Myocyte (in vitro differentiated cells): Measurements from ENCODE around the gene RRP12. TPM values are rescaled to one million over a fixed set of nuclear protein-coding genes. Genes with fewer than 3 reads are reported as not detected.

Source experiments
- DNase-seq: peaks from one replicate; pipeline ENCODE4 v3.0.0-alpha.2; 2012; ENCODE audit warnings: low read depth
- total RNA-seq: library from RNA; depleted of rRNA; stranded (reverse); fragments of >200 nt; gene quantifications from 2 replicates; pipeline ENCODE4 v1.2.3, GENCODE V29; 2014

Gene RRP12
- total RNA-seq, 1 donor from 2014 or later, result 26.5 TPM

DNA sequence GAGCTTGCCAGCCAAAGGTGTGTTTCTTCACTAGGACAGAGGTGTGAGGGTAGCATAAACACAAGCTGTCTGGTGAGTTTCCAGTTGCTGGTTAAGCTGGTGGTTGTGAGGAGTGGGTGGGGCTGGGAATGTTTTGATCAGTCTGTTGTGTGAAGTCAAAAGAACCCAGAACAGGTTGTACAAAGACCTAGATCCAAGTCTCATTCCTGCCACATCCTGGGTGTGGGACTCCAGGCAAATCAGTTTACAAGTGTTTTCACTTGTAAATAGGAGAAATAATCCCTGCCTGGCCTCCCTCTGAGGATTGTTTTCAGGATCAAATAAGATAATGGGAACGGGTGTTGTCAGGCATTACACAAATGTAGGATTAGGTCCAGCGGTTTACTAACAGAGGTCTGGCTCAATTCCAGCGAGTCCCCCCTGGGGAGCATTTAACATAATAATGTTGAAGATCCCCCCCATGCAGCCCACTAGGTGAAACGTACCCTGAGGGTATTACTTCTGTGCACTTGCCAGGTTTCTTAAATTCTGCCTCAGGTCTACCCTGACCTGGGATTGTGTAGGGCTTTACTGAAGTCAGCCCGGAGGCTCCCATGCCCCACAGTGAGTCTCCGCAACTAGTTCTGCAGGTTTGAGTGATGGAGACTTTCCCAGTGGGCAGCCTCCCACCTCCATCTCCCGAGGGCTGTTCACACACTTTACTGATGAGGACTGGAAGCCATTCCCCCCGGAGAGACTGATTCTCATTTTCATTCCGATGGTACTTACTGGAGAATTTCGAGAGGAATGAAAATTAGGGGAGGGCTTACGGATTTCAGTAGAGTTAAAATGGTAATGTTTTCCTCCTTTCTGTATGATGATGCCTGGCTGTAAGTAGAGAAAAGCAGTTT is 64.0 kb downstream of the RRP12 start:
- DNase-seq, result no peak

DNA sequence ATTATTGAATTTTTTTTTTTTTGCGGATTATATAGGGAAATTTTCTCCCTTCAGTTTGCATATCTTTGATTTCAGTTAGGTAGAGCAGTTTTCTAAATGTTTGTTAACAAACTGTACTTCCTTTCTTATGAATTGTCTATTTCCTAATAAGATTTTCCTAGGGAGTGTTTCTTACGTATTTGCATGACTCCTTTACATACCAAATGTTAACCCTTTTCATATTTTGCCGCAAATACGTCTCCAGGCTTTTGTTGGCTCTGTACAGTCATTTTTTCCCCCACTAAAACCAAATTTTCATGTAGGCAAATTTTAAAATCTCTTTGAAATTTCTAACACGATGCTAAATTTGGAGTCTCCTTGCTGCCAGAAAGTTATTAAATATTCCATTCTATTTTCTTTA is 64.7 kb downstream of the RRP12 start:
- no peak for DNase-seq

DNA sequence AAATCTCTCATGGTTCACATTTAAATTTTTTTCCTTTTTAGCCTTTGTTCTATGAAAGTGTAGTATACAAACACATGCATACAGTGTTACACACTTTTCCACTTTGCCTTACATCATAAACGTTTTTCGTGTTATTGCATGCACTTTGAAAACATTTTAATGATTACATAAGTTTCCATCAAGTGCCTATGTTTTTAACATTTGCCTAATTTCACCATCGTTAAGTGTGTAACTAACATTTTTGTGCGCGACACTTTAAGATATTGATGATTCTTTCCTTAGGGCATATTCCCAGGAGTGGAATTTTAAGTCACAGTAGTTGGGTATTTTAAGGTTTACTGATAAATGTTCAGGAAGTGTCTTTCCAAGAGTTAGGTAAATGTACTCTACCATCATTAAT is 65.1 kb downstream of the RRP12 start:
- DNase-seq, result no peak

DNA sequence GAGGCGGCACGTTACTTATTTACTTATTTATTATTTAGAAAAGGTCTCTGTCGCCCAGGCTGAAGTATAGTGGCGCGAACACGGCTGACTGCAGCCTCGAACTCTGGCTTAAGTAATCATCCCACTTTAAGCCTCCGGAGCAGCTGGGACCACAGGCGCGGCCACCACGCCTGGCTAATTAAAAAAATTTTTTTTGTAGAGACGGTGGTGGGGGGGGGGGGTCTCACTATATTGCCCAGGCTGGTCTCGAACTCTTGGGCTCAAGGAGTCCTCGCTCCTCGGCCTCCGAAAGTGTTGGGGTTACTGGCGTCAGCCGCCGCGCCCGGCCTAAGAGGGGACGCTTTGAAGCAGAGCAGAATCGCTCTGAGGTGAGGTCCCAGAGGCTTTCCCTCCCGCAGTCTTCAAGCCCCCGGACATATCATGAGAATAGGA is 65.9 kb downstream of the RRP12 start:
- no peak for DNase-seq

DNA sequence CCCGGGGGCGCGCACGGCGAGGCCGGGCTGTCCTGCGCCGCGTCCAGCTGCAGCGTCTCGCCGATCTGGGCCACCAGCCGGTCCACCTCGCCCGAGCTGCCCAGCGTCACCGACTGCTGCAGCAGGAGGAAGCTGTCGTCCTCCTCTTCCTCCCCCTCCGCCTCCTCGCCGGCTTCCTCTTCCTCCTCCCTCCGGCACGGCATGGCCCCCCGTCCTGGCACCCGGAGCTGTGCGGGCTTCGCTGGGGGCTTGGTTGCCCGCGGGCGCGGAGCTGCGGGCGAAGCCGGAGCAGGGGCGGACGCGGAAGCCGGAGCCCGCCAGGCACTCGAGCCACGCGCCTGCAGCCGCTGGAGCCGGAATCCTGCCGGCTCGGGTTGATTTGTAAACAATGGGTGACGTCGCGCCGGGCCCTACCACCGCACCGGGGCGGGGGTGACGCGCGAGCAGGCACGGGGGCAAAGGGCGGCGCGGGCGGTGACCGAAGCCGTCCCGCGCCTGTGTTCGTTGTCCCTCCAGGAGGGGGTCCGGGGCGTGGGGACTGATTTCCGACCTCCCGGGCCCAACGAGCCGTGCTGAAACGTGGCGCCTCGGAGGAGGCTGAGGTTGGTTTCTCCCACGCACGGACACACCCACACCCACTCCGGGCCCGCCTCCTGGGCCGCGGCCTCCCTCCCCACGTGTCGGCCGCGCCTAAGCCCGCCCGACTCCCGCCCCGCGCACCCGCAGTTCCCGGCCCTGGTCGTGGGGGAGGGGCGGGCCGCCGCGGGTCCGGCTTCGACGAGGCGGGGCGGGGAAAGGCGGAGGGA is 66.6 kb downstream of the RRP12 start, which contains the start of gene FRAT2:
Gene FRAT2 (minus strand): TSS at position 360 of the 806 bp plus-strand sequence. CDS start 157 bp downstream, at position 203.
- peak; percentile 92 for DNase-seq

DNA sequence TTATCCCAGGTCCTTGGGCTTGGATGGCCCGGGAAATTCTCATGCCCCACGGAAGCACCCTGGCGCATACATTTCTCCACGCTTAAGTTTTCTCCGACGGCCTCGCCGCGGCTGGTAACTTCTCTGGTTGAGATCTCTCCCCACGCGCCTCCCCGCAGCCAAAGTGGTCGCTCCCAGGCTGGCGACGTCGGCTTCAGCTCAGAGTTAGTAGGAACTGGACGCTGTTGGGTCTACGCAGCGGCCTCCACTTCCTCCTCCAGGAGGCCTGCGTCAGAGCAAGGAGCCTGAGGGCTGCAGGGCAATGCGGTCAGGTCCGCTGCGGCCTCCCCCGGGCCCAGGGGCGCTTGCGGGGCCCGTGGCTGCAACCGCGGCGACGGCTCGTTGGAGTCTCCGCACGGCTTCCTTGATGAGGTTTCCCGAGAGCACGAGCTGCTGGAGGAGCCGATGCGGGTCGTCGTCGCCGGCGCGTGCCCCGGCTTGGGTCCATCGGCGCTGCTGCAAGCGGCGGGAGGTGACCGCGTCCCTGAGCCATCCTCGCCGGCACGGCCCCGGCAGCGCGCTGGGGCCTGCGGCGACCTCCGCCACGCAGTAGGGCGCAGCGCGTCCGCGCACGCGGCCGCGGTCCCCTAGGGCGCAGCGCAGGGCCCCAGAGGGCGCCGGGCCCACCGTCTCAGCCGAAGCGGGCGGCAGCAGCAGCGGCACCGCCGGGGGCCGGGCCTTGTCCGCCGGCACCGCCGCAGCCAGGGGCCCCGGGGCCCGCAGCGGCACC is 67.4 kb downstream of the RRP12 start:
- DNase-seq, result peak; percentile 41

DNA sequence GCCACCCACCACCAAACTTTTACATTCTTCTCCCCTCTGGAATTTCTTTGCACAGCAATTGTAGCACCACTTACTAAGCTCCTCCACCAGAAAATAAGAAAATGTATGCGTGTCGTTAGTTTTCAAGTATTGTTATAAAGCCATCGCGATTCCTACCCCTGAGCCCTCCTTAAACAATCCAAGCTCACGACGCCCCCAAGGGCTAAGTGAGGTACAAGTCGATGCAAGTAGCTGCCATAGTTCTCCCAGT is 67.9 kb downstream of the RRP12 start:
- DNase-seq, result peak; percentile 58

DNA sequence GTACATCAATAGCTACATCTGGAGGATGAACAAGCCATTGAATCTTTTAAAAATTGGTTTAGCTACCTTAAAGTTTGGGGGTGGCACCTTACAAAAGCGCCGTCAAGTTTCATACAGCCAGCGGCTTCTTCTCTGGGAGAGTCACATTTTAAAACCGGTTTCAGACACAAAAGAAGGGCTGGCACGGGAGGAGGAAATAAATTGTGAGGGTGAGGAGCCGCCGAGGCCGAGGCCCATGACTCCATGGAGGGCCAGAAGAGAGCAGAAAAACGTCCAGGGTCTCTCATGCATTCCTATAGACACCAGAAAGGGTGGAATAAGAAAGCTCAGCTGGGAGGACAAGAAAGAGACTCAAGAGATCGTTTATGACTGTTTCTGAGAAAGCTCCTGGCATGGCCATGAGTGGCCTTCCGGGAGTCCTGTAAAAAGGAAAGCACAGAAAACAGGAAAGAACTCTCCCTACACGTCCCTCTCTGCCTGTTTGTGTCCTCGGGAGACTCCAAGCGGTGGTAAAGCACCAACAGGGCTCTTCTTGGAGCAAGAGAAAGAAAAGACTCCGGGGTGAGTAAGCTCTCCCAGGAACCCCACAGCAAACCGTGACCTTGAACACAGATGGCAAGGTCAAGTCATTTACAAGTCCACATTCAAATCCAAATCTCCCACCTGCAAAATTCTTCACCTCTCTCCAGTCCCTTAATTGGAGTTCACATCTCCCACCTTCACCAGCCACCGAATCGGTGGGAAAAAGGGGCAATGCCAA is 68.4 kb downstream of the RRP12 start:
- DNase-seq, result peak; percentile 83

DNA sequence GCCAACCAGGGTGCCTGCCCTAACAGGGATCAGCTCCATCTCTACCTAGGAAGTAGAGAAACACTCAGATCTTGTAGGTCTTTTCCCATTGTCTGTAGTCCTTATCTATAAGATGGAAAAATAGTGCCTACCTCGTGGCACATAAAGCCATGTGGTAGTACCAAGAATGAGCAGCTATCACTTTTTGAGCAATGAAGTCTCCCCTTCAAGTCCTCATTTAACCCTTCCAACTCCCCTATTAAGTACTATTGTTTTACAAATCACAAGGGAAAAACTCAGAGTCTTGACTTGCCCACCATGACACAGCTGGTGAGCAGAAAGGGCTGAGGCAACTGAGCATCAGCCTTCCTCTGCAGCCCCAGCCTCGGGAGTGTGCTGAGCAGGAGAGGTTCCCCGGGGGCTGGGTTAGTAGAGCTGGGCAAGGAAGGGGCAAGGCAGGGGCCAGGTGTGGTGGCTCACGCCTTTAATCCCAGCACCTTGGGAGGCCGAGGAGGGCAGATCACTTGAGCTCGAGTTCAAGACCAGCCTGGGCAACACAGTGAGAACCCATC is 69.9 kb downstream of the RRP12 start:
- DNase-seq, result no peak

DNA sequence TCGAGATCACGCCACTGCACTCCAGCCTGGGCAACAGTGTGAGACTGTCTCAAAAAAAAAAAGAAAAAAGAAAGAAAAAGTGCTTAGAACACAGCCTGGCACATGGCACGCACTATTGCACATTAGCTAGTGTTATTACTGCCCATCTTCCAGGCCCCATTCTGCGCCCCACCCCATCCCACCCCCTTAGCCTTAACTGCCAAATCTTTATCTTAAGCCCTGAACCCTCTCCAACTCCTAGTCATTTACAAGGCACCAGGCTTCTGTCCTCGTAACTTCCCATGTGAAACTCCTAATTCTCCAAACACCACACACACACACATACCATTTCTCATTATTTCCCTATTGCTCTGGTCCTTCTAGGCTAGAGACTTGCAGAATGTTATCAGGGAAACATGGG is 71.4 kb downstream of the RRP12 start:
- no peak for DNase-seq

DNA sequence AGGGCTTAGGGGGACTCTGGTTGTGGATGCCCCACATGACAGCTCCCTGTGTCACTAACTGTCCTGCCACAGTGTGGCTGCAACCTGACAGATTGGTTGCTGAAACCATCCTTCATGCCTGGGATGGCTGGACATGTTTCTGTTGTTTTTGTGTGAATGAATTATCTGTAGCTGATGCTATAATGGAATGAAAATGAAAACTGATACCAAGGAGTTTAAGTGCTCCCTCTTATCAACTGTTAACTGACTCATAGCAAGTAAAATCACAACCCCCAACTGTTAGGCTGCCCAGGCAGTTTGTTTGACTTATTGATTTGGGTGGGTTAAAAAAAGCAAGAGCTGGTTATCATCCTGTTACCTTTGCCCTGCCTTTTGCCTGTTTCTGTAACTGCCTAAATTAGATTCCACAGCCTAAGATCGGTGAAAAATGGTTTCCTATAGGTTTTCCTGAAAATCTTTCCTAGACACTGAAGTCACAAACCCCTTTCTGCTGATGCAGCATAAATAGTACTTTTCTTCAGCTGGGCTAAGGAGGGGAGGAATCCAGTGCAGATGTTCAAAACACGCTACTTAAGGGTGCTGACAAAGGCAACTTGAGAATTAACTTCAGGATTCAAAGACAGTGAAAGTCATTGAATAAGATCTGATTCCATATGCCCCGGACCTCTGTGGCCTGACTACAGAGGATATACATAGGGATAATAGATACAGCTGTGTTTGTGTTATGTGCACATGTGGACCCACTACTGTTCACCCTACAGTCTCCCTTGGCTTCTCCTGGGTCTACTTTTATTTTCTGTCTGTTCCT is 72.3 kb downstream of the RRP12 start:
- no peak for DNase-seq

DNA sequence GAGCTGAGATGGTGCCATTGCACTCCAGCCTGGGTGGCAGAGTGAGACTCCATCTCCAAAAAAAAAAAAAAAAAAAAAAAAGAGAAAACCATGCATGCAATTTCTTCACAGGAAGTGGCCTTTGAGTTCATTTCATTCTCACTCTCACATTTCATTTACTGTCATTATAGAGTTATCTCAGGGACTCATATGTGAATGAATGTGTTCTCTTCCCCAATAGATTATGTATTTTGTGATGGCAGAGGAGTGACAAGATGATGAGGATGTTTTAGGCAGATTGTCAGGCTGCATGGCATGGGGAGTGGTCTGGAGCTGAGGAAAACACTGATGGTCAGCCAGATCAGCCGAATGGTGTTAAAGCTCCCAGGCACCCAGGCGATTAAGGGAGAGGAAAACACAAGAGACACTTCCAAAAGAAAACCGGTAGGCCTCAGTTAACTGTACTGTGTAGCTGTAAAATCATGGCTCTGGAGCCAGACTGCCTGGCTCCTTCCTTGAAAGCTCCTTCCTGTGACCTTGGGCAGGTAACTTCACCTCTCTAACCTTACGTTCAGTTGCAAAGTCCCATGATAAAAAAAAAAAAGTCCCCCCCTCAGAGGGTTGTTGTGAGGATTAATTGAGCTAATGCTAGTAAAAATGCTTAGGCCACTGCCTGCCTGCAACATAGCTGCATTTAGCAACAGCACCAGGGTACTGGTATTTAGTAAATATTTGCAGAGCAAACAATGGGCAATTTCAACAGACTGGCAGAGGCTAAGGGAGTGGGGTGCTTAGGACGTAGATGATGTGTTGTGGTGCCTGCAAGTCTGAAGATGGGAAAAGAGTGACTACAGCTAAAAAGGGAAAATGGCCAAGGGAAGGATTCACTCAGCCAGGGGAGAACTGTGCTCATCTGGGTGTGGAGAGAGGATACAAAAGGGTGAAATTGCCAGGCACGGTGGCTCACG is 73.5 kb downstream of the RRP12 start:
- no peak for DNase-seq

DNA sequence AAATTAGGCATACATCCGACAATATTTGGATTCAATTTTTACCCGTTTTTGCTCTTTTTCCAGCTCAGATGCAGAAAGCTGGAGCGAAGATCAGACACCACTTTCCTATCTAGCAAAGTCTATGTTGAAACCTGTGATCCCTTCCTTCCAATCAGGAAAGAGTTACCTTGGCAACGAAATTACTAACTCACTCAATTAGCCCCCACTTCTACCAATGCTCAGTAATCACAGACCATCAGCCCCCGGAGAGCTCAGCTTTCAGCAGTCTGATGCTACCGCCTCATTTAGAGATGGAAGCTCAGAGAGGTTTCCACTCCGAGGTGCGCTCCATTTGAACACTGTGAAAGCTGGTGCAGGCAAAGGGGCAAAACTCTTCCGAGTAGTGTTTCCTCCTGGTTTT is 75.4 kb downstream of the RRP12 start:
- no peak for DNase-seq

DNA sequence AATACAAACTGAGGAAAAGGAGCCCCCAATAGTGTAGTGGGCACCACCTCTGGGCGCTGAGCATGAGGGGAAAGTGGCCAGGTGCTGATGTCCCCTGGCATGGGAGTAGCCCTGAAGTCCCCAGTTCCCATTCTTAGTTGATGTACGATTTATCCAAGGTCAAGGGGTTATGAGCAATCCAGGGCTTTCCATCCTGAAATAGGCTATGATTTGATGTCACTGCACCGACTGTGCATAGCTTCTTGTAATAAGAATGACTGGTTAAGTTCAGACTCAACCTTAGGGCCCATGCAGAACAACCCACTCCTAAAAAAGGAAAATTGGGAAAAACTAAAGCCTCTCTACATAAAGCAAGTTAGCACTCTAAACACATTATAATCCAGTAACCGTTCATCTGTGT is 77.6 kb downstream of the RRP12 start:
- no peak for DNase-seq

DNA sequence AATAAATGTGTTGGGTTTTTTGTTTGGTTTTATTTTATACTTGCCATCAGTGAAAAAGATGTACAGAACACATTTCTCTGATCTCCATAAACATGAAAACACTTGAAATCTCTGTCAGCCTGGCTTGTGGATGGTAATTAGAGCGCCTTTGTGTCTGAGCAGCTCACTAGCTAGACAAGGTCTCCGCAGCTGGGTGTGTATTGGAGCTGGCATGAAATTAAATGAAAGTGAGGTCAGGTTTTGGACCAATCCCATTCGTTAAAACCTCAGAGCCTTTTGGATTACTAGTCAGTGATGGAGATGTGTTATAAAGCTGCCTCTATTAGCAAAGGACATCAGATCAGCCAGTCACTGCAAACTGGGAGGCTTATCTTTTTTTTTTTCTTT is 79.3 kb downstream of the RRP12 start:
- DNase-seq, result no peak

DNA sequence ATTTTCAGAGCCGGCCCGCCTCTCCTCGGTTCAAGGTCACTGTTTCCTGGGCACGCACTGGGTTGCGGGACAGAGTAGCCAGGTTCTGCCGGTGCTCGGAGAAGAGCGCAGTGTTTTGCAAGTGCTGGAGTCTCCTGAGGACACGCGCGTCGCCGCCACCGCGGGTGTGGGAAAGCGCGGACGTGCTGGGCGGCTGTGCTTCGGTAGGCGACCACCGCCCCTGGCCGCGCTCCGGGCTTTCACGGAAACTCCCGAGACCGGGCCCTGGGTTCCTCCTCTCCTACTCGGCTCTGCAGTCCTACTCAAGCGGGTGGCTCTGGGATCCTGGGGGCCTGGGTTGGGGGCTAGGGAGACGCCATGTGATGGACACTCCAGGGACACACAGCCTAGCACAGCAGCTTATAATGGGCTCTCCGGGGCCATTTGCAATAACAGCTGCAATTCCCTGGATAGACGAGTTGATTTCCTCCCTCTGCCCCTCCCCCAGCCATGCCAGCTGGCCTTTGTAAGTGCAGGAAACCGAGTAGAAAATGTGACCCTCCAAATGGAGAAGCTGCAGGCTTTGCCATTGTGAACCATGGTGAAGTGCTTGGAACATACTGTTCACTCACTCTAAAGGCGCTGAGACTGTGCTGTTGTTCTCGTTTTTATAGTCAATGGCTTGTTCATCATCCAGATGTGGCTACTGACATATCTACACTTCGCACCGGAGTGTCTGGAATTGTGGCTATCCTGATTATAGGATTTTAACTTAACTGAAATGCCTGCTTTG is 79.9 kb downstream of the RRP12 start:
- DNase-seq, result peak; percentile 40

DNA sequence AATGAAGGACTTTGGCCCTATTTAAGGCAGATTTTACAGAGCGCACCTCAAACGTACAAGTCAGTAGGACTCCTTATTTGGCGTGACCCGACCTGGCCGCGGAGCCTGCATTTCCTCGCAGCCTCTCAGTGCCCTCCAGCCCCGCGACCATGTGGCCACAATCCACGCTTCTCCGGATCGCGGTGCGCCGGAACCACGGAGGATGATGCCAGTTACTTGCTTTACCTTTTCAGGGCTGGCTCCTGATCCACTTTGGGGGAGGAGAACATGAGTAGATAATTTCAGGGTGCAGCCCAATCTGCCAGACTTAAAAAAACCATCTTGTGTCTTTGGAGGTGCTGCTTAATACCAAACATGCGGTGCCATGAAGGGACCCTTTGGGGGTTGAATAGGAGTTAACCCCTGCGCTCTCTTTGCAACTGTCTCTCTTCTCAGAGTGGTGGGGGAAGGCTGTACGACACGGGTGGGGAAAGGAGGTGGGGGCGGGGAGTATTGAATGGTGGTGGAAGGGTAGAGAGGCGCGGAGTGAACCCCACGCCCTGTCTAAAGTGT is 80.6 kb downstream of the RRP12 start:
- no peak for DNase-seq
